GM12865 (cell line): ENCODE data around the gene LAX1.

ENCODE experiments used
- DNase-seq: peaks from one replicate; pipeline ENCODE4 v3.0.0; 2010; ENCODE audit warnings: low read depth
- H3K4me3 ChIP-seq: 2 replicates; pipeline ENCODE4 v1.5.1; 2011; ENCODE audit warnings: mild to moderate bottlenecking, low read depth, low read length, control low read depth
- TF ChIP-seq, protein P1 (sequence below): IDR thresholded peaks from 2 replicates; pipeline ENCODE4 v1.5.1; 2011; ENCODE audit warnings: low read length, control low read depth, low read depth, inconsistent platforms; ENCODE audit not compliant: insufficient read depth; ENCODE audit errors: missing control alignments

Gene LAX1, protein sequence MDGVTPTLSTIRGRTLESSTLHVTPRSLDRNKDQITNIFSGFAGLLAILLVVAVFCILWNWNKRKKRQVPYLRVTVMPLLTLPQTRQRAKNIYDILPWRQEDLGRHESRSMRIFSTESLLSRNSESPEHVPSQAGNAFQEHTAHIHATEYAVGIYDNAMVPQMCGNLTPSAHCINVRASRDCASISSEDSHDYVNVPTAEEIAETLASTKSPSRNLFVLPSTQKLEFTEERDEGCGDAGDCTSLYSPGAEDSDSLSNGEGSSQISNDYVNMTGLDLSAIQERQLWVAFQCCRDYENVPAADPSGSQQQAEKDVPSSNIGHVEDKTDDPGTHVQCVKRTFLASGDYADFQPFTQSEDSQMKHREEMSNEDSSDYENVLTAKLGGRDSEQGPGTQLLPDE

DNA sequence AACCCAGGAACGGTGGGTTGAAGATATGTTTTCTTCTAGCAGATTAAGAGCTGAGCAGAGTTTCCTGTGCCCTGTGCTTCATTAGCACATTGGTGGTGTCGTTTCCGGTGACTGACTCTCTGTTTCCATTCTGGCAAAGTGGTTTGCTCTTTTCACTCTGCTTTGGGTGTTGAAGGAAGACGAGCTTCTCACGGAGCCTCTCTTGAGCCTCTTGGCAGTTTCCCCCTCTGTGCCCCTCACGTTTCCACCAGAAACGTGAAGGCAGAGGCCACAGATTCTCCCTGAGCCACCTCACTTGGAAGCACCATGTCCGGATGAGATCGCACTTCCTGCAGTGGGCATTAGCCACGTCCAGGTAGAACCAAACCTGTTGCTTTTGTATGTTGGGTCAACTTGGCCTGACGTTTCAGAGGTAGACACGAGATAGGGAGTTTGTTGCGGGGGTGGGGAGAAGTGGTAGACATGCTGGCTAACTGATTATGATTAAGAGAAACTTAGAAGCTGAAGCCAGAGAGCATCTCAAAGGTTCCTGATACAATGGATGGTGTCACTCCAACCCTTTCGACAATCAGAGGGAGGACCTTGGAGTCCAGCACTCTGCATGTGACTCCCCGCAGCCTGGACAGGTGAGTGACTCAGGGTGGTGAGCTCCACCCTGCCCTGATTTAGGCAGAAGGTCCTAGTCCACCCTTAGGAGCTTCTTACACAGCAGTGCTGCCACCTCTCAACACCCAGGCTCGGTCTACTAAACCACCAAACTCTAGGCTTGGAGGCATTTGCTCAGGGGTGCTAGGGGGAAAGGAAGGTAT lies at the start of gene LAX1:
TSS of gene LAX1 (plus strand) at position 155 of the 809 bp plus-strand sequence. CDS start at position 538, 383 bp downstream.
- DNase-seq = peak; percentile 84
- peak within 1 kb of the TSS; percentile 54 for H3K4me3 ChIP-seq
- TF ChIP-seq, protein P1, sequence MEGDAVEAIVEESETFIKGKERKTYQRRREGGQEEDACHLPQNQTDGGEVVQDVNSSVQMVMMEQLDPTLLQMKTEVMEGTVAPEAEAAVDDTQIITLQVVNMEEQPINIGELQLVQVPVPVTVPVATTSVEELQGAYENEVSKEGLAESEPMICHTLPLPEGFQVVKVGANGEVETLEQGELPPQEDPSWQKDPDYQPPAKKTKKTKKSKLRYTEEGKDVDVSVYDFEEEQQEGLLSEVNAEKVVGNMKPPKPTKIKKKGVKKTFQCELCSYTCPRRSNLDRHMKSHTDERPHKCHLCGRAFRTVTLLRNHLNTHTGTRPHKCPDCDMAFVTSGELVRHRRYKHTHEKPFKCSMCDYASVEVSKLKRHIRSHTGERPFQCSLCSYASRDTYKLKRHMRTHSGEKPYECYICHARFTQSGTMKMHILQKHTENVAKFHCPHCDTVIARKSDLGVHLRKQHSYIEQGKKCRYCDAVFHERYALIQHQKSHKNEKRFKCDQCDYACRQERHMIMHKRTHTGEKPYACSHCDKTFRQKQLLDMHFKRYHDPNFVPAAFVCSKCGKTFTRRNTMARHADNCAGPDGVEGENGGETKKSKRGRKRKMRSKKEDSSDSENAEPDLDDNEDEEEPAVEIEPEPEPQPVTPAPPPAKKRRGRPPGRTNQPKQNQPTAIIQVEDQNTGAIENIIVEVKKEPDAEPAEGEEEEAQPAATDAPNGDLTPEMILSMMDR = no peak

GRCh38 chr1:203717120-203717519 lies 47.9 kb upstream of the LAX1 start:
- no peak for DNase-seq
- TF ChIP-seq, protein P1 = no peak
- H3K4me3 ChIP-seq = no peak overlapping the region

GRCh38 chr1:203720242-203720641 lies 44.7 kb upstream of the LAX1 start:
- DNase-seq = no peak
- TF ChIP-seq, protein P1 = no peak

GRCh38 chr1:203722909-203723308 lies 42.1 kb upstream of the LAX1 start:
- DNase-seq = no peak
- no peak overlapping the region for H3K4me3 ChIP-seq
- TF ChIP-seq, protein P1 = no peak

More at GRCh38 chr1:203720242-203720641, 44.7 kb upstream of the LAX1 start:
- H3K4me3 ChIP-seq = no peak overlapping the region

DNA sequence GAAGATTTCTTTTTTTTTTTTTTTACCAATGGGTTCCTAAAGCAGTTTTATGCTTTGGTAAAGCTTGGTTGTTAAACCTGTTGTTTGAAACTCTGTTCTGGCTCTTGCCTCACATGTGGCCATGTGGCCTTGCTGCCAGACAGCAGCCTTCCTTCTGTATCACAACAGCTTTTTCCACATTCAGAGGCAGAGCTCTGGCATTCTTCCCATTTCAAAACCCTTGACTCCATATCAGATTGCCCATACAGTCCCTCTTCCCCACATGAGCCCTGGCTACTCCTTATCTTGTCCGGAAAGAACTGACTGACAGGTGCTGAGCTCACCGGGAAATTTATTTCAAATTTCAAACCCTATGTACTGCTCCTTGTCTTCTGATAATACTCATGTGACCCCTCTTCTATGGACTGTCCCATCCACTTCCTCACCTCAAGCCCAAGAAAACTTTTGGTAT lies 38.5 kb upstream of the LAX1 start:
- no peak for DNase-seq
- TF ChIP-seq, protein P1 = no peak
- no peak overlapping the region for H3K4me3 ChIP-seq

DNA sequence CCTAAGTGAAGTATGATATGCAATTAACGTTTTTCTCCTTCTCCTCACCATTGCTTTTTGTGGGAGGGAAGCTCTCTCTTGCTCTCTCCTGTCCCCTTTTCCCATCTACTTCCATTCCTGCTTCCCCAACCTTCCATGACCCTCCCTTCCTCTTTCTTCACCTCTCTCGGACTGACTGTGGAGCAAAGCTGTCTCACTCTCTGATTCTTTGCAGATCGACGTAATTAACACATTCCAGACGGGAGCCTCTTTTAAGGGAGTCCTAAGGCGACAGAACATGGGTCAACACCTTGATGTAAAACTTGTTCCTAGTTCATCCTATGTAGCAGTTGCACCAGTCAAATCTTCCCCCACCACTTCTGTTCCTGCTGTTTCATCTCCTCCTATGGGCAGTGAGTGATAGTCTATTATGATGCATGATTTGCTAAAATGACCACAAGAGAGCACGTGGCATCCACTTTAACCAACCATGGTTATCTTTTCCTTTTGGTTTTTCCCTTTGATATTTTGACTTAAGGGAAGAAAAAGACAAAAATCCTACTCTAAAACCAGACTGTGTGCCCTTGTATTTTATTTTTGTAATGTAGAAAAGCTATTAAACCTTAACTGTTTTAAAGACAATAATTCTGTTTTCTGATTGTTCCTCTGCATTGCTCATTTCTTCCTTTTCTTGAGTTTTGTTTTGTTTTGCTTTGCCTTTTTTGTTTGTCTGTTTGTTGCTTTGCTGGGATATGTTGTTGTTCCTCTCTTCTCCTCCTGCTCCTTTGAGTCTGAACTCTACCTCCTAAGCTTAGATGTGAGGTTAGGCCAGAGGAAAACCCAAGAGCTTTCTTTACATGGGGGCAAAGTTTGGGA lies 31.7 kb upstream of the LAX1 start:
- no peak for DNase-seq
- no peak overlapping the region for H3K4me3 ChIP-seq
- TF ChIP-seq, protein P1 = no peak
